Measurements from ENCODE around the gene CARD10. TPM values are rescaled to one million over a fixed set of nuclear protein-coding genes. Genes with fewer than 3 reads are reported as not detected.

The CARD10 gene
- total and polyA plus RNA-seq, 2 of the 13 experiments (the other 11 are each of a cell fraction or from before 2014, with no cell fraction given), result 35.2 to 55.8 TPM

GRCh38 chr22:37563153-37564081 is 44.2 kb upstream of the CARD10 start (continued):
- TF ChIP-seq, protein P1, sequence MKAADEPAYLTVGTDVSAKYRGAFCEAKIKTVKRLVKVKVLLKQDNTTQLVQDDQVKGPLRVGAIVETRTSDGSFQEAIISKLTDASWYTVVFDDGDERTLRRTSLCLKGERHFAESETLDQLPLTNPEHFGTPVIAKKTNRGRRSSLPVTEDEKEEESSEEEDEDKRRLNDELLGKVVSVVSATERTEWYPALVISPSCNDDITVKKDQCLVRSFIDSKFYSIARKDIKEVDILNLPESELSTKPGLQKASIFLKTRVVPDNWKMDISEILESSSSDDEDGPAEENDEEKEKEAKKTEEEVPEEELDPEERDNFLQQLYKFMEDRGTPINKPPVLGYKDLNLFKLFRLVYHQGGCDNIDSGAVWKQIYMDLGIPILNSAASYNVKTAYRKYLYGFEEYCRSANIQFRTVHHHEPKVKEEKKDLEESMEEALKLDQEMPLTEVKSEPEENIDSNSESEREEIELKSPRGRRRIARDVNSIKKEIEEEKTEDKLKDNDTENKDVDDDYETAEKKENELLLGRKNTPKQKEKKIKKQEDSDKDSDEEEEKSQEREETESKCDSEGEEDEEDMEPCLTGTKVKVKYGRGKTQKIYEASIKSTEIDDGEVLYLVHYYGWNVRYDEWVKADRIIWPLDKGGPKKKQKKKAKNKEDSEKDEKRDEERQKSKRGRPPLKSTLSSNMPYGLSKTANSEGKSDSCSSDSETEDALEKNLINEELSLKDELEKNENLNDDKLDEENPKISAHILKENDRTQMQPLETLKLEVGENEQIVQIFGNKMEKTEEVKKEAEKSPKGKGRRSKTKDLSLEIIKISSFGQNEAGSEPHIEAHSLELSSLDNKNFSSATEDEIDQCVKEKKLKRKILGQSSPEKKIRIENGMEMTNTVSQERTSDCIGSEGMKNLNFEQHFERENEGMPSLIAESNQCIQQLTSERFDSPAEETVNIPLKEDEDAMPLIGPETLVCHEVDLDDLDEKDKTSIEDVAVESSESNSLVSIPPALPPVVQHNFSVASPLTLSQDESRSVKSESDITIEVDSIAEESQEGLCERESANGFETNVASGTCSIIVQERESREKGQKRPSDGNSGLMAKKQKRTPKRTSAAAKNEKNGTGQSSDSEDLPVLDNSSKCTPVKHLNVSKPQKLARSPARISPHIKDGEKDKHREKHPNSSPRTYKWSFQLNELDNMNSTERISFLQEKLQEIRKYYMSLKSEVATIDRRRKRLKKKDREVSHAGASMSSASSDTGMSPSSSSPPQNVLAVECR (CRISPR knock-in tag; IDR thresholded peaks at IDR 0.05; ENCODE audit: borderline replicate concordance), result peak; percentile 74; the same call in 1 of the 2 replicates
- TF ChIP-seq ZMYM4 (CRISPR knock-in tag; IDR thresholded peaks at IDR 0.05), result no peak
- no peak for TF ChIP-seq ZNF614 (CRISPR knock-in tag; IDR thresholded peaks at IDR 0.05; ENCODE audit: borderline replicate concordance)
- peak; percentile 95 for TF ChIP-seq ZNF740 (CRISPR knock-in tag; IDR thresholded peaks at IDR 0.05)
- no peak for TF ChIP-seq HOXA5 (CRISPR knock-in tag; IDR thresholded peaks at IDR 0.05)
- no peak for TF ChIP-seq ETV6 (CRISPR knock-in tag; conservative IDR thresholded peaks at IDR 0.05)
- TF ChIP-seq RFX5 (IDR thresholded peaks at IDR 0.05; ENCODE audit: low read depth, low read length), result no peak
- TF ChIP-seq ADNP (CRISPR knock-in tag; IDR thresholded peaks at IDR 0.05), result no peak
- peak; percentile 65 for TF ChIP-seq ASH2L (IDR thresholded peaks at IDR 0.05; ENCODE audit: insufficient read length, low read depth, low read length)
- TF ChIP-seq, protein P2, sequence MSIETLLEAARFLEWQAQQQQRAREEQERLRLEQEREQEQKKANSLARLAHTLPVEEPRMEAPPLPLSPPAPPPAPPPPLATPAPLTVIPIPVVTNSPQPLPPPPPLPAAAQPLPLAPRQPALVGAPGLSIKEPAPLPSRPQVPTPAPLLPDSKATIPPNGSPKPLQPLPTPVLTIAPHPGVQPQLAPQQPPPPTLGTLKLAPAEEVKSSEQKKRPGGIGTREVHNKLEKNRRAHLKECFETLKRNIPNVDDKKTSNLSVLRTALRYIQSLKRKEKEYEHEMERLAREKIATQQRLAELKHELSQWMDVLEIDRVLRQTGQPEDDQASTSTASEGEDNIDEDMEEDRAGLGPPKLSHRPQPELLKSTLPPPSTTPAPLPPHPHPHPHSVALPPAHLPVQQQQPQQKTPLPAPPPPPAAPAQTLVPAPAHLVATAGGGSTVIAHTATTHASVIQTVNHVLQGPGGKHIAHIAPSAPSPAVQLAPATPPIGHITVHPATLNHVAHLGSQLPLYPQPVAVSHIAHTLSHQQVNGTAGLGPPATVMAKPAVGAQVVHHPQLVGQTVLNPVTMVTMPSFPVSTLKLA (IDR thresholded peaks at IDR 0.05), result peak; percentile 46
- no peak for TF ChIP-seq ZFP41 (CRISPR knock-in tag; IDR thresholded peaks at IDR 0.05; ENCODE audit: borderline replicate concordance)
- TF ChIP-seq ARID2 (CRISPR knock-in tag; IDR thresholded peaks at IDR 0.05; ENCODE audit: borderline replicate concordance), result no peak
- no peak for TF ChIP-seq CBX2 (IDR thresholded peaks at IDR 0.05; ENCODE audit: low read depth, low read length)
- no peak for TF ChIP-seq CBX2 (CRISPR knock-in tag; IDR thresholded peaks at IDR 0.05; ENCODE audit: low read depth)
- no peak for TF ChIP-seq HMGA1 (CRISPR knock-in tag; conservative IDR thresholded peaks at IDR 0.05)
- no peak for TF ChIP-seq ZNF629 (CRISPR knock-in tag; conservative IDR thresholded peaks at IDR 0.05)
- TF ChIP-seq, protein P3, sequence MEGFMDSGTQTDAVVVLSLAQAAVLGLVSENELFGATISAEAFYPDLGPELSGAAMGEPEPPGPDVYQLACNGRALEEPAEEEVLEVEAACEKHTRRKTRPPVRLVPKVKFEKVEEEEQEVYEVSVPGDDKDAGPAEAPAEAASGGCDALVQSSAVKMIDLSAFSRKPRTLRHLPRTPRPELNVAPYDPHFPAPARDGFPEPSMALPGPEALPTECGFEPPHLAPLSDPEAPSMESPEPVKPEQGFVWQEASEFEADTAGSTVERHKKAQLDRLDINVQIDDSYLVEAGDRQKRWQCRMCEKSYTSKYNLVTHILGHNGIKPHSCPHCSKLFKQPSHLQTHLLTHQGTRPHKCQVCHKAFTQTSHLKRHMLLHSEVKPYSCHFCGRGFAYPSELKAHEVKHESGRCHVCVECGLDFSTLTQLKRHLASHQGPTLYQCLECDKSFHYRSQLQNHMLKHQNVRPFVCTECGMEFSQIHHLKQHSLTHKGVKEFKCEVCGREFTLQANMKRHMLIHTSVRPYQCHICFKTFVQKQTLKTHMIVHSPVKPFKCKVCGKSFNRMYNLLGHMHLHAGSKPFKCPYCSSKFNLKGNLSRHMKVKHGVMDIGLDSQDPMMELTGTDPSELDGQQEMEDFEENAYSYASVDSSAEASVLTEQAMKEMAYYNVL (CRISPR knock-in tag; IDR thresholded peaks at IDR 0.05; ENCODE audit: borderline replicate concordance), result no peak; the same call in 1 of the 2 replicates
- 0 out of 2 replicates have a peak, but pooled peaks have one; percentile 34 for TF ChIP-seq HNRNPL (IDR thresholded peaks at IDR 0.05; ENCODE audit: low read depth, low read length)
- no peak for TF ChIP-seq ZSCAN22 (CRISPR knock-in tag; IDR thresholded peaks at IDR 0.05)
- no peak for TF ChIP-seq PBX2 (CRISPR knock-in tag; IDR thresholded peaks at IDR 0.05)

Measured in HepG2 (cell line).